Measurements from ENCODE around the gene CFAP97D1. TPM values are rescaled to one million over a fixed set of nuclear protein-coding genes. Genes with fewer than 3 reads are reported as not detected.
A peak's percentile ranks its signal among the peaks of the same experiment; 100 is the strongest.

CFAP97D1 gene
- total RNA-seq, 1 donor from 2014 or later = not detected

GRCh38 chr17:43830510-43831140 lies 50.4 kb downstream of the CFAP97D1 start:
- no peak for TF ChIP-seq CTCF (IDR thresholded peaks at IDR 0.05; ENCODE audit: unreplicated experiment)
- peaks cover 6% of the 10 kb centered on the region for H3K9me3 Mint-ChIP-seq

GRCh38 chr17:43831633-43832032 lies 51.4 kb downstream of the CFAP97D1 start:
- Mint-ChIP-seq H3K27me3 (ENCODE audit: low read depth) (peaks cover 7% of the 10 kb centered on the region), H3K9me3 (peaks cover 6% of the 10 kb centered on the region), H3K4me3 (peak overlapping the region; percentile 77), H3K36me3 (peaks cover 23% of the 10 kb centered on the region), H3K27ac (no peak overlapping the region), H3K4me1 (peaks cover 19% of the 10 kb centered on the region)
- DNase-seq (ENCODE audit: low spot score in 2 of 2, unreplicated experiment in 2 of 2) = no peak
- no peak for TF ChIP-seq CTCF (IDR thresholded peaks at IDR 0.05; ENCODE audit: unreplicated experiment)

More at GRCh38 chr17:43830510-43831140, 50.4 kb downstream of the CFAP97D1 start:
- H3K4me3 Mint-ChIP-seq = peak overlapping the region; percentile 77
- H3K27ac Mint-ChIP-seq = no peak overlapping the region
- peaks cover 19% of the 10 kb centered on the region for H3K4me1 Mint-ChIP-seq
- DNase-seq (ENCODE audit: low spot score in 2 of 2, unreplicated experiment in 2 of 2) = no peak
- H3K27me3 Mint-ChIP-seq (ENCODE audit: low read depth) = peaks cover 6% of the 10 kb centered on the region
- peaks cover 26% of the 10 kb centered on the region for H3K36me3 Mint-ChIP-seq

GRCh38 chr17:43832168-43832975 lies 52.1 kb downstream of the CFAP97D1 start:
- Mint-ChIP-seq H3K27me3 (ENCODE audit: low read depth) (peaks cover 8% of the 10 kb centered on the region), H3K4me1 (peaks cover 19% of the 10 kb centered on the region), H3K36me3 (peaks cover 22% of the 10 kb centered on the region), H3K27ac (no peak overlapping the region), H3K9me3 (peaks cover 6% of the 10 kb centered on the region), H3K4me3 (peak overlapping the region; percentile 77)
- TF ChIP-seq CTCF (IDR thresholded peaks at IDR 0.05; ENCODE audit: unreplicated experiment) = no peak
- DNase-seq (ENCODE audit: low spot score in 2 of 2, unreplicated experiment in 2 of 2) = no peak

- H3K9me3 Mint-ChIP-seq = peaks cover 6% of the 10 kb centered on the region
- TF ChIP-seq CTCF (IDR thresholded peaks at IDR 0.05; ENCODE audit: unreplicated experiment) = no peak
- H3K27ac Mint-ChIP-seq = peak within 1 kb of the TSS; percentile 97
- peaks cover 19% of the 10 kb centered on the region for H3K4me1 Mint-ChIP-seq
- H3K36me3 Mint-ChIP-seq = peaks cover 15% of the 10 kb centered on the region
- peak within 1 kb of the TSS; percentile 82 for H3K4me3 Mint-ChIP-seq
- H3K27me3 Mint-ChIP-seq (ENCODE audit: low read depth) = peaks cover 12% of the 10 kb centered on the region
- peak; percentile 66 to 70 for DNase-seq (ENCODE audit: low spot score in 2 of 2, unreplicated experiment in 2 of 2)
Observed at GRCh38 chr17:43832976-43833829, 53.0 kb downstream of the CFAP97D1 start, which contains the start of gene MPP3. Gene MPP3 (minus strand): TSS chr17:43833146. CDS start chr17:43831906, 1,240 bp downstream.

- H3K36me3 Mint-ChIP-seq = peaks cover 9% of the 10 kb centered on the region
- no peak overlapping the region for H3K27ac Mint-ChIP-seq
- H3K4me3 Mint-ChIP-seq = peak overlapping the region; percentile 82
- peaks cover 12% of the 10 kb centered on the region for H3K27me3 Mint-ChIP-seq (ENCODE audit: low read depth)
- DNase-seq (ENCODE audit: low spot score in 2 of 2, unreplicated experiment in 2 of 2) = no peak
- no peak for TF ChIP-seq CTCF (IDR thresholded peaks at IDR 0.05; ENCODE audit: unreplicated experiment)
- peaks cover 6% of the 10 kb centered on the region for H3K9me3 Mint-ChIP-seq
- H3K4me1 Mint-ChIP-seq = peaks cover 19% of the 10 kb centered on the region
Observed at GRCh38 chr17:43834106-43834505, 53.9 kb downstream of the CFAP97D1 start.

Measured in mesothelial cell of epicardium (in vitro differentiated cells).